Hepatocyte (in vitro differentiated cells): ENCODE results near the gene SGO2. TPM values are rescaled to one million over a fixed set of nuclear protein-coding genes. Genes with fewer than 3 reads are reported as not detected.
"Not testable (repeated sequence)": the region's sequence is repeated elsewhere in the genome, so short reads cannot be mapped to it uniquely, and the experiment has no call there.

Experiments
- DNase-seq: peaks from one replicate; pipeline ENCODE4 v3.0.0-alpha.2; 2016; ENCODE audit warnings: low spot score
- H2AFZ ChIP-seq: fragments of 200-600 bp; sonication (generic); 2 replicates; pipeline ENCODE4 v1.6.0; 2016; ENCODE audit warnings: antibody characterized with exemption, mild to moderate bottlenecking
- H3K27ac ChIP-seq: fragments of 200-600 bp; sonication (generic); 2 replicates; pipeline ENCODE4 v1.5.1; 2016; ENCODE audit warnings: mild to moderate bottlenecking
- H3K27me3 ChIP-seq: fragments of 200-600 bp; sonication (generic); 2 replicates; pipeline ENCODE4 v1.6.1; 2016
- H3K36me3 ChIP-seq: fragments of 200-600 bp; sonication (generic); replicated peaks from 2 replicates; pipeline ENCODE4 v1.5.1; 2016; ENCODE audit warnings: low read depth; ENCODE audit not compliant: insufficient read depth
- H3K4me1 ChIP-seq: fragments of 200-600 bp; sonication (generic); 2 replicates; pipeline ENCODE4 v1.5.1; 2016; ENCODE audit warnings: mild to moderate bottlenecking, moderate library complexity; ENCODE audit not compliant: insufficient read depth
- H3K4me2 ChIP-seq: fragments of 200-600 bp; sonication (generic); 2 replicates; pipeline ENCODE4 v1.6.0; 2016
- H3K4me3 ChIP-seq: fragments of 200-600 bp; sonication (generic); 2 replicates; pipeline ENCODE4 v1.5.1; 2016; ENCODE audit warnings: mild to moderate bottlenecking
- H3K79me2 ChIP-seq: fragments of 200-600 bp; sonication (generic); 2 replicates; pipeline ENCODE4 v1.6.0; 2017; ENCODE audit warnings: mild to moderate bottlenecking
- H3K9me2 ChIP-seq: fragments of 200-600 bp; sonication (generic); replicated peaks from 2 replicates; pipeline ENCODE4 v1.6.0; 2017; ENCODE audit warnings: mild to moderate bottlenecking; ENCODE audit not compliant: insufficient read depth
- H3K9me3 ChIP-seq: fragments of 200-600 bp; sonication (generic); 2 replicates; pipeline ENCODE4 v1.5.1; 2016; ENCODE audit warnings: low read depth, mild to moderate bottlenecking
- H4K20me1 ChIP-seq: fragments of 200-600 bp; sonication (generic); 2 replicates; pipeline ENCODE4 v1.6.0; 2016; ENCODE audit warnings: mild to moderate bottlenecking; ENCODE audit not compliant: insufficient read depth, poor library complexity, severe bottlenecking
- EZH2 ChIP-seq: fragments of 200-600 bp; sonication (generic); IDR thresholded peaks from 2 replicates; pipeline ENCODE4 v1.6.1; 2016; ENCODE audit warnings: antibody characterized with exemption, mild to moderate bottlenecking, borderline replicate concordance
- EZH2phosphoT487 ChIP-seq: fragments of 200-600 bp; sonication (generic); IDR thresholded peaks from one replicate; pipeline ENCODE4 v1.6.1; 2018; ENCODE audit warnings: antibody characterized with exemption, mild to moderate bottlenecking, low read depth, moderate library complexity; ENCODE audit not compliant: unreplicated experiment, severe bottlenecking
- WGBS: methylation state at CpG from one replicate; pipeline ENCODE4 v1.1.6; 2016; ENCODE audit warnings: low lambda C conversion rate; ENCODE audit errors: missing lambda C conversion rate; 5-methylcytosine and 5-hydroxymethylcytosine counted together
- polyA plus RNA-seq: library from polyadenylated mRNA; unstranded; fragments of >200 nt; fragmentation: Nextera tagmentation; extraction: Ambion mirVana; gene quantifications from 2 replicates; pipeline ENCODE4 v1.2.1, GENCODE V29; 2016
- total RNA-seq: library from RNA; depleted of rRNA; stranded (reverse); fragments of >200 nt; gene quantifications from 2 replicates; pipeline ENCODE4 v1.2.3, GENCODE V29; 2014
- TF ChIP-seq, protein P1 (sequence below): fragments of 200-600 bp; sonication (generic); IDR thresholded peaks from 2 replicates; pipeline ENCODE4 v1.5.1; 2016; ENCODE audit warnings: antibody characterized with exemption, mild to moderate bottlenecking; ENCODE audit not compliant: poor library complexity

Gene SGO2
- total and polyA plus RNA-seq, 2 experiments from 2014 or later = 5.6 to 7.0 TPM

GRCh38 chr2:200533754-200534153 lies 7.7 kb downstream of the SGO2 start:
- Histone ChIP-seq H2AFZ (no peak overlapping the region), H3K27me3 (no peaks in the 10 kb centered on the region), H3K36me3 (no peaks in the 10 kb centered on the region), H3K27ac (no peak overlapping the region), H3K9me2 (no peaks in the 10 kb centered on the region), H3K4me3 (no peak overlapping the region), H3K4me1 (no peaks in the 10 kb centered on the region), H3K4me2 (no peak overlapping the region), H4K20me1 (no peaks in the 10 kb centered on the region), H3K9me3 (no peaks in the 10 kb centered on the region), H3K79me2 (peaks cover 8% of the 10 kb centered on the region)
- 94% methylated on average over 2 of the region's 2 CpGs for WGBS
- DNase-seq = no peak
- TF ChIP-seq, protein P1, sequence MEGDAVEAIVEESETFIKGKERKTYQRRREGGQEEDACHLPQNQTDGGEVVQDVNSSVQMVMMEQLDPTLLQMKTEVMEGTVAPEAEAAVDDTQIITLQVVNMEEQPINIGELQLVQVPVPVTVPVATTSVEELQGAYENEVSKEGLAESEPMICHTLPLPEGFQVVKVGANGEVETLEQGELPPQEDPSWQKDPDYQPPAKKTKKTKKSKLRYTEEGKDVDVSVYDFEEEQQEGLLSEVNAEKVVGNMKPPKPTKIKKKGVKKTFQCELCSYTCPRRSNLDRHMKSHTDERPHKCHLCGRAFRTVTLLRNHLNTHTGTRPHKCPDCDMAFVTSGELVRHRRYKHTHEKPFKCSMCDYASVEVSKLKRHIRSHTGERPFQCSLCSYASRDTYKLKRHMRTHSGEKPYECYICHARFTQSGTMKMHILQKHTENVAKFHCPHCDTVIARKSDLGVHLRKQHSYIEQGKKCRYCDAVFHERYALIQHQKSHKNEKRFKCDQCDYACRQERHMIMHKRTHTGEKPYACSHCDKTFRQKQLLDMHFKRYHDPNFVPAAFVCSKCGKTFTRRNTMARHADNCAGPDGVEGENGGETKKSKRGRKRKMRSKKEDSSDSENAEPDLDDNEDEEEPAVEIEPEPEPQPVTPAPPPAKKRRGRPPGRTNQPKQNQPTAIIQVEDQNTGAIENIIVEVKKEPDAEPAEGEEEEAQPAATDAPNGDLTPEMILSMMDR = no peak
- no peak for TF ChIP-seq EZH2
- TF ChIP-seq EZH2phosphoT487 = no peak

- Histone ChIP-seq H3K9me2 (no peaks in the 10 kb centered on the region), H3K4me3 (no peak overlapping the region), H3K27me3 (no peaks in the 10 kb centered on the region), H3K9me3 (no peaks in the 10 kb centered on the region), H3K4me1 (no peaks in the 10 kb centered on the region), H3K79me2 (peaks cover 4% of the 10 kb centered on the region), H3K36me3 (no peaks in the 10 kb centered on the region), H3K4me2 (no peak overlapping the region), H2AFZ (no peak overlapping the region), H4K20me1 (no peaks in the 10 kb centered on the region), H3K27ac (no peak overlapping the region)
- no peak for DNase-seq
- TF ChIP-seq EZH2 (no peak), EZH2phosphoT487 (no peak)
- TF ChIP-seq, protein P1 = no peak
These were observed 8.6 kb downstream of the SGO2 start for GRCh38 chr2:200534572-200534971.

DNA sequence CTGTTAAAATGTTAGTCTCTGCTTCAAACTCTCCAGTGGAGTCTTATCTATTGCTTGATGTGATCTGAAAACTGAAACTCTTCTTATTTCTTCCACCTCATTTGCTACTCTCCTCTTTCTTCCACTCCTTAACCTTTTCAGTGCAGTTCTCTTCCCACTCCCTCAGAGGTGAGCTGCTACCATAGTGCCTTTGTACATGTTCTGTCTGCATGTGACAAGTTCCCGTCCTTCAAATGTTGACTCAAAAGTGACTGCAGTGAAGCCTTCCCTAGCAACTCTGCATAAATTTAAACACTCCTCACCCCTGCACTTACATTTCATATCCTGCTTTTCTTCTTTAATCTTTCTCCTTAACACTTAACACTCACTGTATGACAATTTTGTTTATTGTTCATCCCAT lies 12.1 kb downstream of the SGO2 start:
- no peaks in the 10 kb centered on the region for H3K4me1 ChIP-seq
- no peaks in the 10 kb centered on the region for H3K36me3 ChIP-seq
- no peak overlapping the region for H2AFZ ChIP-seq
- TF ChIP-seq, protein P1 = no peak
- TF ChIP-seq EZH2 (no peak), EZH2phosphoT487 (no peak)
- H3K27me3 ChIP-seq = no peaks in the 10 kb centered on the region
- H3K9me2 ChIP-seq = no peaks in the 10 kb centered on the region
- H3K27ac ChIP-seq = no peak overlapping the region
- H4K20me1 ChIP-seq = no peaks in the 10 kb centered on the region
- no peaks in the 10 kb centered on the region for H3K9me3 ChIP-seq
- 90% methylated on average over 1 of the region's 1 CpG for WGBS
- no peaks in the 10 kb centered on the region for H3K79me2 ChIP-seq
- DNase-seq = no peak
- H3K4me2 ChIP-seq = no peak overlapping the region
- H3K4me3 ChIP-seq = no peak overlapping the region

GRCh38 chr2:200540793-200541192 lies 14.8 kb downstream of the SGO2 start:
- TF ChIP-seq, protein P1 = no peak
- TF ChIP-seq EZH2phosphoT487 = no peak
- TF ChIP-seq EZH2 = no peak
- H3K4me1 ChIP-seq = no peaks in the 10 kb centered on the region
- no peak for DNase-seq
- H3K36me3 ChIP-seq = no peaks in the 10 kb centered on the region
- H3K4me2 ChIP-seq = no peak overlapping the region
- H3K4me3 ChIP-seq = no peak overlapping the region
- no peak overlapping the region for H2AFZ ChIP-seq
- H3K79me2 ChIP-seq = no peaks in the 10 kb centered on the region
- H3K27ac ChIP-seq = no peak overlapping the region
- H3K9me3 ChIP-seq = no peaks in the 10 kb centered on the region
- H4K20me1 ChIP-seq = no peaks in the 10 kb centered on the region
- no peaks in the 10 kb centered on the region for H3K27me3 ChIP-seq
- no peaks in the 10 kb centered on the region for H3K9me2 ChIP-seq

- not testable (repeated sequence) for H3K4me3 ChIP-seq, H3K27me3 ChIP-seq, H3K36me3 ChIP-seq, H3K4me1 ChIP-seq, H3K9me3 ChIP-seq, H3K4me2 ChIP-seq, DNase-seq, H4K20me1 ChIP-seq, H3K27ac ChIP-seq, H3K9me2 ChIP-seq, H3K79me2 ChIP-seq, H2AFZ ChIP-seq
- 97% methylated on average over 12 of the region's 12 CpGs for WGBS
These were observed 40.6 kb downstream of the SGO2 start for GRCh38 chr2:200566596-200566995.
